H9 (cell line): ENCODE measurements around the gene GALNS. TPM values are rescaled to one million over a fixed set of nuclear protein-coding genes. Genes with fewer than 3 reads are reported as not detected.

Experiments used
- DNase-seq: peaks from one replicate; pipeline ENCODE4 v3.0.0-alpha.2; 2017
- H2AFZ ChIP-seq: one replicate; pipeline ENCODE4 v1.6.1; 2013; ENCODE audit warnings: mild to moderate bottlenecking, low read length, control low read depth, moderate library complexity
- H2AK5ac ChIP-seq: 2 replicates; pipeline ENCODE4 v1.6.1; 2013; ENCODE audit warnings: low read length, control low read depth, mixed read lengths; ENCODE audit not compliant: insufficient read length
- H2BK120ac ChIP-seq: one replicate; pipeline ENCODE4 v1.6.1; 2013; ENCODE audit warnings: low read depth, mild to moderate bottlenecking, low read length, control low read depth, inconsistent platforms; ENCODE audit not compliant: poor library complexity, severe bottlenecking
- H2BK12ac ChIP-seq: 2 replicates; pipeline ENCODE4 v1.6.1; 2013; ENCODE audit warnings: low read length, control low read depth, mixed read lengths, low read depth; ENCODE audit not compliant: insufficient read length
- H2BK15ac ChIP-seq: 2 replicates; pipeline ENCODE4 v1.6.1; 2013; ENCODE audit warnings: low read depth, low read length, control low read depth
- H2BK20ac ChIP-seq: one replicate; pipeline ENCODE4 v1.6.1; 2013; ENCODE audit warnings: low read depth, mild to moderate bottlenecking, low read length, control low read depth, inconsistent platforms; ENCODE audit not compliant: poor library complexity, severe bottlenecking
- H2BK5ac ChIP-seq: 2 replicates; pipeline ENCODE4 v1.6.1; 2013; ENCODE audit warnings: low read length, control low read depth, mixed read lengths; ENCODE audit not compliant: insufficient read length
- H3K14ac ChIP-seq: 2 replicates; pipeline ENCODE4 v1.6.1; 2013; ENCODE audit warnings: low read length, control low read depth; ENCODE audit not compliant: insufficient read depth
- H3K18ac ChIP-seq: 2 replicates; pipeline ENCODE4 v1.6.1; 2013; ENCODE audit warnings: low read depth, mild to moderate bottlenecking, mixed read lengths, low read length, control low read depth; ENCODE audit not compliant: insufficient read length
- H3K23ac ChIP-seq: 2 replicates; pipeline ENCODE4 v1.6.1; 2013; ENCODE audit warnings: low read length, control low read depth, mixed read lengths, low read depth; ENCODE audit not compliant: insufficient read length
- H3K23me2 ChIP-seq: 2 replicates; pipeline ENCODE4 v1.6.1; 2013; ENCODE audit warnings: low read depth, mild to moderate bottlenecking, mixed read lengths, low read length, control low read depth; ENCODE audit not compliant: insufficient read length, poor library complexity, severe bottlenecking
- H3K27ac ChIP-seq: 2 replicates; pipeline ENCODE4 v1.5.1; 2013; ENCODE audit warnings: low read length, control low read depth, mixed read lengths, low read depth; ENCODE audit not compliant: insufficient read length
- H3K27me3 ChIP-seq: 2 replicates; pipeline ENCODE4 v1.6.1; 2013; ENCODE audit warnings: low read length, control low read depth, inconsistent platforms; ENCODE audit not compliant: insufficient read depth
- H3K4ac ChIP-seq: 2 replicates; pipeline ENCODE4 v1.6.1; 2013; ENCODE audit warnings: low read depth, mild to moderate bottlenecking, control low read depth, inconsistent platforms, low read length, moderate library complexity
- H3K4me1 ChIP-seq: 2 replicates; pipeline ENCODE4 v1.6.1; 2013; ENCODE audit warnings: low read length, control low read depth, inconsistent platforms; ENCODE audit not compliant: insufficient read depth
- H3K4me2 ChIP-seq: 2 replicates; pipeline ENCODE4 v1.6.1; 2013; ENCODE audit warnings: low read length, control low read depth, mixed read lengths; ENCODE audit not compliant: insufficient read length, insufficient read depth
- H3K56ac ChIP-seq: 2 replicates; pipeline ENCODE4 v1.6.1; 2013; ENCODE audit warnings: low read depth, mild to moderate bottlenecking, mixed read lengths, low read length, control low read depth; ENCODE audit not compliant: insufficient read length
- H3K79me1 ChIP-seq: 2 replicates; pipeline ENCODE4 v1.6.1; 2013; ENCODE audit warnings: low read depth, mild to moderate bottlenecking, moderate library complexity, low read length, control low read depth, inconsistent platforms; ENCODE audit not compliant: insufficient read depth, poor library complexity, severe bottlenecking
- H3K79me2 ChIP-seq: 2 replicates; pipeline ENCODE4 v1.6.1; 2013; ENCODE audit warnings: low read length, control low read depth, inconsistent platforms; ENCODE audit not compliant: insufficient read depth
- H3K9ac ChIP-seq: 2 replicates; pipeline ENCODE4 v1.6.1; 2013; ENCODE audit warnings: low read length, control low read depth, mixed read lengths; ENCODE audit not compliant: insufficient read length; ENCODE audit errors: extremely low read depth
- H3K9me3 ChIP-seq: one replicate; pipeline ENCODE4 v1.6.1; 2013; ENCODE audit warnings: low read depth, low read length, inconsistent platforms; ENCODE audit not compliant: control insufficient read depth
- H3T11ph ChIP-seq: one replicate; pipeline ENCODE4 v1.6.1; 2013; ENCODE audit warnings: mild to moderate bottlenecking, low read length, control low read depth, inconsistent platforms
- H4K20me1 ChIP-seq: one replicate; pipeline ENCODE4 v1.6.1; 2013; ENCODE audit not compliant: control insufficient read depth, insufficient read length, insufficient read depth
- H4K5ac ChIP-seq: 2 replicates; pipeline ENCODE4 v1.6.1; 2013; ENCODE audit warnings: low read depth, mild to moderate bottlenecking, mixed read lengths, low read length, control low read depth; ENCODE audit not compliant: insufficient read length
- H4K8ac ChIP-seq: replicated peaks from 2 replicates; pipeline ENCODE4 v1.6.1; 2013; ENCODE audit warnings: low read length, control low read depth, mixed read lengths, low read depth; ENCODE audit not compliant: insufficient read length
- H4K91ac ChIP-seq: 2 replicates; pipeline ENCODE4 v1.6.1; 2013; ENCODE audit warnings: low read depth, mild to moderate bottlenecking, moderate library complexity, mixed read lengths, low read length, control low read depth; ENCODE audit not compliant: insufficient read length
- H3K27ac Mint-ChIP-seq, 3 experiments: 2 replicates in 2 of 3; 3 replicates in 1 of 3; pipeline ENCODE4 v1.8.0; 2020 to 2021; ENCODE audit warnings: mixed read lengths in 3 of 3, mild to moderate bottlenecking in 1 of 3, moderate library complexity in 1 of 3
- H3K27me3 Mint-ChIP-seq: 2 replicates; pipeline ENCODE4 v1.8.0; 2021; ENCODE audit warnings: low read depth, mild to moderate bottlenecking, moderate library complexity, mixed read lengths
- H3K36me3 Mint-ChIP-seq, 3 experiments: 2 replicates in 2 of 3; 3 replicates in 1 of 3; pipeline ENCODE4 v1.8.0; 2020 to 2021; ENCODE audit warnings: low read depth in 3 of 3, mixed read lengths in 3 of 3; ENCODE audit not compliant: insufficient read depth in 1 of 3
- H3K4me1 Mint-ChIP-seq, 2 experiments: 2 replicates each; pipeline ENCODE4 v1.8.0; 2020; ENCODE audit warnings: mixed read lengths in 2 of 2
- H3K4me3 Mint-ChIP-seq, 2 experiments: 2 replicates in 1 of 2; 3 replicates in 1 of 2; pipeline ENCODE4 v1.8.0; 2020 to 2021; ENCODE audit warnings: mild to moderate bottlenecking in 2 of 2, mixed read lengths in 2 of 2, moderate library complexity in 1 of 2
- H3K9me3 Mint-ChIP-seq, 2 experiments: 2 replicates in 1 of 2; 3 replicates in 1 of 2; pipeline ENCODE4 v1.8.0; 2020; ENCODE audit warnings: mild to moderate bottlenecking in 2 of 2, mixed read lengths in 2 of 2, moderate library complexity in 1 of 2
- WGBS: extraction: QIAGEN DNeasy Blood & Tissue Kit; methylation state at CpG from one replicate; pipeline ENCODE4 v1.1.7; 2013; ENCODE audit warnings: missing lambda C conversion rate, low lambda C conversion rate, mixed read lengths; ENCODE audit not compliant: insufficient read length; ENCODE audit errors: extremely low coverage; 5-methylcytosine and 5-hydroxymethylcytosine counted together
- total RNA-seq: library from RNA; stranded (reverse); gene quantifications from 2 replicates; pipeline ENCODE4 v1.2.1, GENCODE V29; 2021
- TF ChIP-seq, protein P1 (sequence below): fragments of 200-600 bp; sonication (generic); conservative IDR thresholded peaks from 3 replicates; pipeline ENCODE4 v1.8.0; 2021; ENCODE audit warnings: antibody characterized with exemption, mild to moderate bottlenecking

The GALNS gene
- total RNA-seq, 1 experiment from 2014 or later, result 20.3 TPM

DNA sequence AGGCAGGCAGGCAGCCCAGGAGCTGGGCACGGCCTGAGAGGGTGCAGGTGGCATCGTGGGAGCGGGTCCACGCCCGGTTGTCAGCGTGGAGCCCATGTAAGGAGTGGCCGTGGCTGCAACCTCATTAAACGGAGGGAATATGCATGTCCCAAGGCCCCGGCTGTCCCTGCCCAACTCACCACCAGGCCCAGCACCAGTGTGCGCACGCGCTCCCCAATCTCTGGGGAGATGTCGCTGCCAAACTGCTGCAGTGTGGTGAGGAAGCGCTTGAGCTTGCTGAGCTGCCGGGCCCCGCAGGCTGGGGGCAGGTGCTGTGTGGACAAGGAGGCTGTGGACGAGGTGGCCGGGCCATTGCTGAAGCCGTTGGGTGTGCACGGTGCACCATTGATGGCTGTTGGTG lies 35.3 kb upstream of the GALNS start:
- Histone ChIP-seq H2AFZ (no peak overlapping the region), H2BK15ac (no peak overlapping the region), H4K20me1 (no peaks in the 10 kb centered on the region), H2BK120ac (no peak overlapping the region), H2BK5ac (no peak overlapping the region), H3K14ac (no peak overlapping the region), H4K91ac (no peak overlapping the region), H2BK20ac (no peak overlapping the region), H3K4me1 (no peaks in the 10 kb centered on the region), H3T11ph (no peak overlapping the region), H3K23me2 (no peaks in the 10 kb centered on the region), H2AK5ac (no peak overlapping the region), H3K18ac (no peak overlapping the region), H3K4me2 (no peak overlapping the region), H2BK12ac (no peak overlapping the region), H3K4ac (no peak overlapping the region), H4K5ac (no peak overlapping the region), H3K79me1 (no peaks in the 10 kb centered on the region), H3K23ac (no peak overlapping the region), H3K27me3 (no peaks in the 10 kb centered on the region), H4K8ac (no peak overlapping the region), H3K79me2 (no peaks in the 10 kb centered on the region), H3K9me3 (no peaks in the 10 kb centered on the region), H3K56ac (no peak overlapping the region), H3K9ac (no peak overlapping the region), H3K27ac (no peak overlapping the region)
- H3K36me3 Mint-ChIP-seq, result no peaks in the 10 kb centered on the region
- no peak overlapping the region; a peak in 1 of 7 replicates for H3K27ac Mint-ChIP-seq
- H3K4me3 Mint-ChIP-seq, result no peak overlapping the region
- peaks cover 11% of the 10 kb centered on the region for H3K27me3 Mint-ChIP-seq
- no peak for DNase-seq
- H3K9me3 Mint-ChIP-seq, result peaks cover 0 to 8% of the 10 kb centered on the region in 2 experiments; a peak in 4 of 5 replicates
- H3K4me1 Mint-ChIP-seq, result no peaks in the 10 kb centered on the region
- TF ChIP-seq, protein P1, sequence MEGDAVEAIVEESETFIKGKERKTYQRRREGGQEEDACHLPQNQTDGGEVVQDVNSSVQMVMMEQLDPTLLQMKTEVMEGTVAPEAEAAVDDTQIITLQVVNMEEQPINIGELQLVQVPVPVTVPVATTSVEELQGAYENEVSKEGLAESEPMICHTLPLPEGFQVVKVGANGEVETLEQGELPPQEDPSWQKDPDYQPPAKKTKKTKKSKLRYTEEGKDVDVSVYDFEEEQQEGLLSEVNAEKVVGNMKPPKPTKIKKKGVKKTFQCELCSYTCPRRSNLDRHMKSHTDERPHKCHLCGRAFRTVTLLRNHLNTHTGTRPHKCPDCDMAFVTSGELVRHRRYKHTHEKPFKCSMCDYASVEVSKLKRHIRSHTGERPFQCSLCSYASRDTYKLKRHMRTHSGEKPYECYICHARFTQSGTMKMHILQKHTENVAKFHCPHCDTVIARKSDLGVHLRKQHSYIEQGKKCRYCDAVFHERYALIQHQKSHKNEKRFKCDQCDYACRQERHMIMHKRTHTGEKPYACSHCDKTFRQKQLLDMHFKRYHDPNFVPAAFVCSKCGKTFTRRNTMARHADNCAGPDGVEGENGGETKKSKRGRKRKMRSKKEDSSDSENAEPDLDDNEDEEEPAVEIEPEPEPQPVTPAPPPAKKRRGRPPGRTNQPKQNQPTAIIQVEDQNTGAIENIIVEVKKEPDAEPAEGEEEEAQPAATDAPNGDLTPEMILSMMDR, result no peak
- no CpG with 5 or more reads among the region's 20 CpGs for WGBS
